Measurements from ENCODE around the gene MAGI2. TPM values are rescaled to one million over a fixed set of nuclear protein-coding genes. Genes with fewer than 3 reads are reported as not detected.

Gene MAGI2
- polyA plus RNA-seq, 1 experiment, result 0.81 TPM

GRCh38 chr7:79236352-79237028 is 217.0 kb downstream of the MAGI2 start:
- ChIA-PET CTCF (interaction anchor here (0.9 to 1.2 kb wide), 2 partner anchors 60 to 726 kb away, joined by 3 read pairs; no protein-coding TSS in a partner anchor), POLR2A (no interaction called here)
- TF ChIP-seq, protein P1, sequence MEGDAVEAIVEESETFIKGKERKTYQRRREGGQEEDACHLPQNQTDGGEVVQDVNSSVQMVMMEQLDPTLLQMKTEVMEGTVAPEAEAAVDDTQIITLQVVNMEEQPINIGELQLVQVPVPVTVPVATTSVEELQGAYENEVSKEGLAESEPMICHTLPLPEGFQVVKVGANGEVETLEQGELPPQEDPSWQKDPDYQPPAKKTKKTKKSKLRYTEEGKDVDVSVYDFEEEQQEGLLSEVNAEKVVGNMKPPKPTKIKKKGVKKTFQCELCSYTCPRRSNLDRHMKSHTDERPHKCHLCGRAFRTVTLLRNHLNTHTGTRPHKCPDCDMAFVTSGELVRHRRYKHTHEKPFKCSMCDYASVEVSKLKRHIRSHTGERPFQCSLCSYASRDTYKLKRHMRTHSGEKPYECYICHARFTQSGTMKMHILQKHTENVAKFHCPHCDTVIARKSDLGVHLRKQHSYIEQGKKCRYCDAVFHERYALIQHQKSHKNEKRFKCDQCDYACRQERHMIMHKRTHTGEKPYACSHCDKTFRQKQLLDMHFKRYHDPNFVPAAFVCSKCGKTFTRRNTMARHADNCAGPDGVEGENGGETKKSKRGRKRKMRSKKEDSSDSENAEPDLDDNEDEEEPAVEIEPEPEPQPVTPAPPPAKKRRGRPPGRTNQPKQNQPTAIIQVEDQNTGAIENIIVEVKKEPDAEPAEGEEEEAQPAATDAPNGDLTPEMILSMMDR (IDR thresholded peaks at IDR 0.05; ENCODE audit: insufficient read depth, low read depth, low read length), result no peak
- no peaks in the 10 kb centered on the region for H3K36me3 ChIP-seq (ENCODE audit: control insufficient read depth, insufficient read depth, low read length)
- no peak for DNase-seq (ENCODE audit: low read depth)
- no peaks in the 10 kb centered on the region for H3K27me3 ChIP-seq (ENCODE audit: control insufficient read depth, insufficient read depth, low read length)
- H3K4me3 ChIP-seq (ENCODE audit: low read depth, low read length), result no peak overlapping the region

DNA sequence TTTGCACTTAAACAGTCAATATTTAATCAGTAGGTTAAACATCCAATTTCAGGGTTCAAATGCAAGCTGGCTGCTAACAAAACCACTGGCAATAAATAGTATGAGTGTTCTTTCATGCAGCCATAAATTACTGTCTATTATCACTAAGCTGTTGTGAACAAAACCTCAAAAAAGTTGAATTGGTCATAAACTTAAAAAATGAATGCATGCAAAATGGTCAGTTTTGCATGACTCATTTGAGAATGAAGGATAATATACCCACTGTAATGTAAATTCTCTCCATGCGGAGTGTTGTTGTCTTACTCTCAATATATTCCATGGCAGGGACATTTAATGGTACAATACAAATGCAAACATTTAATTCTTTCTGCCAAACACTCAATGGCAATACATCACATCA is 226.4 kb downstream of the MAGI2 start:
- no peaks in the 10 kb centered on the region for H3K27me3 ChIP-seq (ENCODE audit: control insufficient read depth, insufficient read depth, low read length)
- H3K4me3 ChIP-seq (ENCODE audit: low read depth, low read length), result no peak overlapping the region
- ChIA-PET POLR2A (no interaction called here), CTCF (interaction anchor here (1.0 to 1.6 kb wide), 3 partner anchors 10 to 29 kb away, joined by 3 to 5 read pairs (median 3); no protein-coding TSS in a partner anchor)
- TF ChIP-seq, protein P1 (IDR thresholded peaks at IDR 0.05; ENCODE audit: insufficient read depth, low read depth, low read length), result no peak
- no peaks in the 10 kb centered on the region for H3K36me3 ChIP-seq (ENCODE audit: control insufficient read depth, insufficient read depth, low read length)
- peak; percentile 14 for DNase-seq (ENCODE audit: low read depth)

DNA sequence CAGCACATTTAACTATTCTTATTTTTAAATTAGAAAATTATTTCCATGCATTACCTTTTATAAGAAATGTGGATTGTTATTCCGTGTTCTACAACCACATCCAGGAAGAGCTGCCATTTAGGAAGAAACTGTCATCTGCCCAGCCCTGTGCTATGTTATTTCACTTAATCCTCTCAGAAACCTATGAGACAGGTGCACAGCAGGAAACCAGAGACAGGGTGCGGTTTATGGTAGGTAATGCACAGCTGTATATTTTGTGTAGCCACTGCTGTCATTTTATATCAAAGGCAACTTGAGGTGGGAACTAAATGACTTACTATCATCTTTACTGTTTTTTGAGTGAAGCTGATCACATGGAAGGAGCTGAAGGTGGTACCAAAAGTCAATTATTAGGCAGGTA is 232.3 kb downstream of the MAGI2 start:
- TF ChIP-seq, protein P1 (IDR thresholded peaks at IDR 0.05; ENCODE audit: insufficient read depth, low read depth, low read length), result no peak
- H3K27me3 ChIP-seq (ENCODE audit: control insufficient read depth, insufficient read depth, low read length), result no peaks in the 10 kb centered on the region
- H3K4me3 ChIP-seq (ENCODE audit: low read depth, low read length), result no peak overlapping the region
- no peaks in the 10 kb centered on the region for H3K36me3 ChIP-seq (ENCODE audit: control insufficient read depth, insufficient read depth, low read length)
- no peak for DNase-seq (ENCODE audit: low read depth)
- CTCF ChIA-PET, result interaction anchor here (2.1 kb wide), 1 partner anchor 11 kb away, joined by 4 read pairs; no protein-coding TSS in a partner anchor
- POLR2A ChIA-PET, result no interaction called here

DNA sequence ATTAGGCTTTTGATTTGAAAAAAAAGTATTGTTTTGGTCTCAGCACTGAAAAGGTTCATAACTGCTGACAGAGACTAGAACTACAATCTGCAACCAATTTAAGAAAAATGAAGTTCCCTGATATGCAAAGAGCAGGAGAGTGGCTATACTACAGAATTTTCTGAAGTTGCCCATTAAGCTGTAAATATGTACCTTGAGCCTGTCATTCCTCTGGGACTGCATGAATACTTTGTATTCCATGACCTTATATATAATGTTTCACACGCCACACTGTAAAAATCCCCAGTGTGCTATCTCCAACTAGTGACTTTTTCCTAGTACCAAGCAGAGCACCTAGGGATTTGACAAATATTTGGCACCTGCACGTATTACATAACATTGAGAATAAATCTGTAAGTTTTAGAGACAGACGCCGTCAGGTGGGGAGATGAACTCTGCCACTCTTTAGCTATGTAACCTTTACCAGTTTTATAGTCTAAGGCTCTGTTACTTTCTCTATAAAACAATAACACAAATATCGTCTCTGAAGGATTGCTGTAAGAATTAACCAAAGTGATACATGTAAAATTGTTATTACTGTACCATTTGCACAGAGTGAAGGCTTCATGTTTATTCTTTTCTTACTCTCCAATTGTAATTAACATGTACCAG is 235.4 kb downstream of the MAGI2 start:
- ChIA-PET POLR2A (no interaction called here), CTCF (interaction anchor here (0.5 to 1.4 kb wide), 2 partner anchors 10 to 140 kb away, joined by 3 to 5 read pairs; no protein-coding TSS in a partner anchor)
- TF ChIP-seq, protein P1 (IDR thresholded peaks at IDR 0.05; ENCODE audit: insufficient read depth, low read depth, low read length), result no peak
- H3K27me3 ChIP-seq (ENCODE audit: control insufficient read depth, insufficient read depth, low read length), result no peaks in the 10 kb centered on the region
- no peaks in the 10 kb centered on the region for H3K36me3 ChIP-seq (ENCODE audit: control insufficient read depth, insufficient read depth, low read length)
- no peak overlapping the region for H3K4me3 ChIP-seq (ENCODE audit: low read depth, low read length)
- no peak for DNase-seq (ENCODE audit: low read depth)

DNA sequence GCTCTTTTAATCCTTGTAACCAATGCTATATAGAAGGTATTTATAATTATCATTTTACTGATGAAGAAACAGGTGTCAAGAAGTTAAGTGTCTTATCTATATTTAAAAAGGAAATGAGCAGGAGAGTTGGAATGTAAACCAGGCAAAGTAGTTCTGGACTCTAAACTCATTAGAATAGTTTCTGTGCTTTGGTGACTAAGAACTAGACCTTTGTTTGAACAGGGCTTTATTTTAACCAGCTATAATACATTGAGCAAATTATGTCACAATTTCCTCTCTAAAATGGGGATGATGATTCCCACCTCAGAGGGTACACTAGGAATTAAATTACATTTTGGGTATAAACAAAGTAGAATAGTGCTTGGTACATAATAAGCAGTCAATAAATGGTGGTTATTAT is 236.0 kb downstream of the MAGI2 start:
- Histone ChIP-seq H3K27me3 (ENCODE audit: control insufficient read depth, insufficient read depth, low read length) (no peaks in the 10 kb centered on the region), H3K36me3 (ENCODE audit: control insufficient read depth, insufficient read depth, low read length) (no peaks in the 10 kb centered on the region), H3K4me3 (ENCODE audit: low read depth, low read length) (no peak overlapping the region)
- CTCF ChIA-PET, result interaction anchor here (0.5 to 1.5 kb wide), 3 partner anchors 9 to 140 kb away, joined by 3 to 5 read pairs (median 3); no protein-coding TSS in a partner anchor
- POLR2A ChIA-PET, result no interaction called here
- TF ChIP-seq, protein P1 (IDR thresholded peaks at IDR 0.05; ENCODE audit: insufficient read depth, low read depth, low read length), result no peak
- no peak for DNase-seq (ENCODE audit: low read depth)

All from BJ (cell line).